GM15510 (cell line): Measurements from ENCODE around the gene COL8A2.

Experiments
- POLR2A ChIP-seq: IDR thresholded peaks from 3 replicates; pipeline ENCODE4 v1.6.1; 2011; ENCODE audit warnings: borderline replicate concordance; ENCODE audit not compliant: insufficient read length; ENCODE audit errors: extremely low read depth

COL8A2 gene

DNA sequence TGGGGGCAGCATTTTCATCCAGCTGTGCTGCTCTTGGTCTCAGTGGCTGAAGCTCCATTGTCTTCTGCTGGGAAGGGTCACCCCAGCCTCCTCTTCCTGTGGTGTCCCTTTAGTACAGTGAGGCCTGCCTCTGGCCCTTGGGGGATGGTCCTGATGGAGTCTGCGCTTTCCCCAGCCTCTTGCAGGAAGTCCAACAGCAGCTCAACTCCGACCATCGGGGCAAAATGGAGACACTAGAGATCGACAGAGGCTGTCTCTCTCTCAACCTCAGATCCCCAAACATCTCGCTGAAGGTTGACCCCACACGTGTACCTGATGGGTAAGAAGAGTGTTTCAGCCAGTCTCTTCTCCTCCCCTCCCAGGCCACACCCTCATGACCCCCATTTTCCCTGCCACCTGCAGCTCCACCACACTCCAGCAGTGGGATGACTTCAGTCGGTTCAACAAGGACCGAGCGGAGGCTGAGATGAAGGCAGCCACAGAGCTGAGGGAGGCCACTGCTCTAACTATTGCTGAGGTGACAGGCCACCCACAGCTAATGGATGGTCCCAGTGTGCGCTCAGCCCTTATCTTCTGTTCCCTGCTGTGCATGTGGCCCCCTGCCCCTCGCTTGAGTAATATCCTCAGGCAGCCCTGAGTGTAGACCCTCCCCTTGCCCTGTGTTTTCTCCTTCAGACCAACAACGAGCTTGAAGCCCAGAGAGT is 38.3 kb downstream of the COL8A2 start:
- TF ChIP-seq POLR2A, result no peak

DNA sequence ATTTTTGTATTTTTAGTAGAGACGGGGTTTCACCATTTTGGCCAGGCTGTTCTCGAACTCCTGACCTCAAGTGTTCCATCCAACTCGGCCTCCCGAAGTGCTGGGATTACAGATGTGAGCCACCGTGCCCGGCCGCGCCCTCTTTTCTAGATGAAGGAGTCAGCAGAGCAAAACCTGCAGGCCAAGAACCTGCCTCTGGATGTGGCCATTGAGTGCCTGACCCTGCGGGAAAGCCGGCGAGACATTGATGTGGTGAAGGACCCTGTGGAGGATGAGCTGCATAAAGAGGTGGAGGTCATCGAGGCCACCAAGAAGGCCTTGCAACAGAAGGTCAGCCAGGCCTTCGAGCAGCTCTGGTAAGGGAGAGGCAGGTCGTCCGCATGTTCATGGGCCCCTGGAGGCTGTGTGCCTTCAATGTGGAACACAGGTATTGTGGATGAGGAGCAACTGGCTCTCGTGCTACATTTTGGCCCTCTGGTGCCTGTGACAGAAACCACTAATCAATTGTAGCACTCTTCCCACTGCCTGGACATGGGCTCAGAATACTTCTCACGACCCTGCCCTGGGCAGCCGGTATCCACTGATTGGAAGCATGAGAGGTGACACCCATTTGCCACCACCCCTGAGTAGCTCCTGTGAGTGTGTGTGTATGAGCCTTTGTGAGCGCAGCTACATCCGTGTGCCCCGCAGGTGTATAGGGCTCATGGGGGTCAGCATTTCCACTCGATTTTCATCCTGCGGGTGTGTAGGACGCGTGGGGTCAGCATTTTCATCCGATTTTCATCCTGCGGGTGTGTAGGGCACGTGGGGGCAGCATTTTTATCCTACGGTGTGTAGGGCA is 39.1 kb downstream of the COL8A2 start:
- TF ChIP-seq POLR2A, result no peak

DNA sequence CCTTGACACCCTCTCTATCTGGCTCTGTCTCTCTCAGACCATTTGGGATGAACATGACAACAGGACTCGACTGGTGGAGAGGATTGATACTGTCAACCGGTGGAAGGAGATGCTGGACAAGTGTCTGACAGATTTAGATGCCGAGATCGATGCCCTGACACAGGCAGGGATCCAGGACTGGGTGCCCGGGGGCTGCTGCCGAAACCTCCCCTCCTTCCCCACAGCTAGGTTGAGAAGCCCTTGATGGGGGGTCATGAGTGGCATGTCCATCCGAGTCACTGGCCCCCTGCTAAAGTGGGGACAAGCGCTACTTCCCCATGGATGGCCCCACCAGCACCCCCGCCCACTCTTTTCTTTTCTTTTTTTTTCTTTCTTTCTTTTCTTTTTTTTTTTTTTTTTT is 39.9 kb downstream of the COL8A2 start:
- no peak for TF ChIP-seq POLR2A

DNA sequence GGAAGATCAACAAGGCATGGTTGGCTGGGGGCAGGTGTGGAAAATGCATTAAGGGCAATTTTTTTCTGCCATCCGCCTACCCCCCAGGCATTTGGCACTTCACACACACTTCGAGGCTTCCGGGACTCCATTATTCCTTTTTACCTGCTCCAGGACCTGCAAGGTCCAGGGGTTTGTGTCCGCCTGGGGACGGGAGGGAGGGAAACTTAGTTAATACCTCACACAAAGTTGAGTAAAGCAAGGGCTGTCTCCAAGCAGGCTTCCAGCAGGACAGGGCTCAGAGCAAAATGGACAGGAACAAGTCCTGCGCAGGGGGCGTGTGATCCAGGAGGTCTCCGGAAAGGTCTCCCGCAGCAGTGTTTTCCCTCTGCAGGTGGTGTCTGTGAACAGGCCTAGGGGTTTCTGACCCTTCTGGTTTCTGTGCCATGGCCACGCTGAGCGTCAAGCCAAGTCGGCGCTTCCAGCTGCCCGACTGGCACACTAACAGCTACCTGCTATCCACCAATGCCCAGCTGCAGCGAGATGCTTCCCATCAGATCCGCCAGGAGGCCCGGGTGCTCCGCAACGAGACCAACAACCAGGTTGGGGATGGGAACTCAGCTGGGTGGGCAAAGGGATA is 40.4 kb downstream of the COL8A2 start:
- TF ChIP-seq POLR2A, result no peak

DNA sequence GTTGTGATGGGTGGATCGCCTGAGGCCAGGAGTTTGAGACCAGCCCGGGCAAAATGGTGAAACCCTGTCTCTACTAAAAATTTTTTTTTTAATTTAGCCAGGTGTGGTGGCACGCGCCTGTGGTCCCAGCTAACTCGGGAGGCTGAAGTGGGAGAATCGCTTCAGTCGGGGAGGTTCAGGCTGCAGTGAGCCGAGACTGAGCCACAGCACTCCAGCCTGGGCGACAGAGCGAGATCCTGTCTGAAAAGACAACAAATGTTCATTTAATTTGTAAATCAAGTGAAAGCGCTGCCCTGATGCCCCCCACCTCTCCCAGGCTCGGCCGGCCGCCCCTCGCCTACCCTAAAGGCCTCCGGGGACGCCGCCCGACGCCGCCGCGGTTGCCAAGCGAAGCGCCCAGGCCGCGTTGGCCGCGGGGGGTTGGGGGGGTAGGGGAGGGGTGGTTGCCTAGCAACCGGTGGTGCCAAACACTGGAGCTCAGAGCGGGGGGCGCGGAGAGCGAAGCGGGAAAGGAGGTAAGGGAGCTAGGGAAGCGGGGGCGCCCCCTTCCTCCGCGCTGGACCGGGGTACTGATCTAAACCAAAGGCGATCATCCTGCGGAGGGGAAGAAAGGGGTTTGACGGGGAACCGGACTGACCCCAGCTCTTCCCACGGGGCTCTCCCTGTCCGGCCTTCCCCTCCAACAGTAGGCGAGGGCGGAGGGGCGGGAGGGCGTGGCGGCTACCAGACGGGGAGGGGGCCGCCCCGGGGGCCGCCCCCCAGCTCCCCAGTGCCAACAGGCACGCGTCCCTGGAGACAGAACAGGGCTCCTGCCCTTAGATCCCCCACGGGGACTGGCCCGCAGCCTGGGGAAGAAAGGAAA is 41.2 kb downstream of the COL8A2 start, which contains the start of gene TEKT2:
TEKT2 (plus strand) TSS at position 460 of the 862 bp plus-strand sequence. CDS start 828 bp downstream, outside the sequence.
- no peak for TF ChIP-seq POLR2A

DNA sequence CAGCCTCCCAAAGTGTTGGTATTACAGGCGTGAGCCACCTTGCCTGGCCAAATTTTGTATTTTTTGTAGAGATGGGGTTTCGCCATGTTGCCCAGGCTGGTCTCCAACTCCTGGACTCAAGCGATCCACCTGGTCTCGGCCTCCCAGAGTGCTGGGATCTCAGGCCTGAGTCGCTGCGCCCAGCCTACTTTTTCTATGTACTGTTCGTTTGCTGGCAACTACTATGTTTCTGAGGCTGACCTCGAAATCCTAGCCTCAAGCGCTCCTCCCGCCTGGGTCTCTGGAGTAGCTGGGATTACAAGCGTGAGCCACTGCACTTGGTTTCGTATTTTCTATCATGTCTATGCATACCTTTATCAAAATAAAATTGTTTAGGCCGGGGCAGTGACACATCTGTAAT is 41.8 kb downstream of the COL8A2 start:
- no peak for TF ChIP-seq POLR2A

DNA sequence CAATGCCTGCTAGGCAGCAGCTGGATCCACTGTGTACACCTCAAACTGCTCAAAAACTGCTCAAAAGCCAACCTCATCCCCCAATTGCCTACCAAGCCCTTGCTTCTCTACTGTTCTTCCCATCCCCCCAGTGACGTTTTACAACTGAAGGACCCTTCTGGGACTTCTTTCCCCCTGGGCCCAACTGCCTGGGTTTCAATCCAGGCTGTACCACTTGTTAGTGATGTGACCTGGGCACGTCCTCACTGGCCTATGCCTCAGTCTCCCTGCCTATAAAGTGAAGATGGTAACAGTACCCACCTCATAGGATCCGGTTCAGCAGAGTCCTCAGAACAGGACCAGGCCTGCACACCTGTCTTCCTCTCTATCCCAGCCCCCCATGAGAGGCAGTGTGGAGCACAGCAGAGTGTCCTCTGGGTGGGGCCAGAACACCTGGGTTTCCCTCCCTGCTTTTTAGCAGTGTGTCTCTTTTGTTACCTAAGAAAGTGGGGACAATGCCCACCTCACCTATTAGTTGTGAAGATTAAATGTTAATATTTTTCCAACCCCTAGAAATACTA is 43.0 kb downstream of the COL8A2 start:
- no peak for TF ChIP-seq POLR2A

DNA sequence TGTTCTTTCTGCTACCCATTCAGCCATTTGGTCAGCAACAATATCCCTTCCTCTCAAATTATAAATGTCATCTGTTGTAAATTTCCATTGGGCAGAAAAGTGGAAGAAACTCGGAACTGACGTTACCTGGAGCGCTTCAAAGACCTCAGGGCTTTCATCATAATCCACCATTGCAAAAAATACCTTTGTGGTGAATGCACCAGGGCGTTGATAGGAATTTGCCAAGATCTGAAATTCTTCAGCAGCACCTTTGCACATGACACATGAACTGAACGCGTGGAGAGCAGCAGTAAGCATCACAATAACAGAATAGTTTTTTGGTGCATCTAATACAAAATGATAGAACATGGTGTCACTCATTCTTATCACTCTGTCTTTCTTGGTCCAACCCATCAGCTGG is 44.2 kb downstream of the COL8A2 start:
- no peak for TF ChIP-seq POLR2A

DNA sequence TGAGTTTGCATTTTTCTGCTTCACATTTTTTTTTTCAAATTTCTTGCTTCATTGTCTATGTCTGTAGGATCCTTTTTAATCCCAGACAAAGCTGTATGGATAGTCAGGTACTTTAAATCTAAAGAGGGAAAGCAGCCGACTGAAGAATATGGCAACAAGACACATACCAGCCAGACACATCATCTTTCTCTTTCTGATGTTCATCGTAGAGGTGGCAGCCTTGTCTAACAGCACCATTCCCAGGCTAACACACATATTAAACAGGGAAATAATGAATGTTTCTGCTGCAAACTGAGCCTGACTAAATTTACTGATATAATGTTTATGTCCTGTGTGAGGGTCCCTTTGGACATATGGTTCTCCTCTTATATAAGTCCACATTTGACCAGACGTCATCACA is 44.8 kb downstream of the COL8A2 start:
- no peak for TF ChIP-seq POLR2A

DNA sequence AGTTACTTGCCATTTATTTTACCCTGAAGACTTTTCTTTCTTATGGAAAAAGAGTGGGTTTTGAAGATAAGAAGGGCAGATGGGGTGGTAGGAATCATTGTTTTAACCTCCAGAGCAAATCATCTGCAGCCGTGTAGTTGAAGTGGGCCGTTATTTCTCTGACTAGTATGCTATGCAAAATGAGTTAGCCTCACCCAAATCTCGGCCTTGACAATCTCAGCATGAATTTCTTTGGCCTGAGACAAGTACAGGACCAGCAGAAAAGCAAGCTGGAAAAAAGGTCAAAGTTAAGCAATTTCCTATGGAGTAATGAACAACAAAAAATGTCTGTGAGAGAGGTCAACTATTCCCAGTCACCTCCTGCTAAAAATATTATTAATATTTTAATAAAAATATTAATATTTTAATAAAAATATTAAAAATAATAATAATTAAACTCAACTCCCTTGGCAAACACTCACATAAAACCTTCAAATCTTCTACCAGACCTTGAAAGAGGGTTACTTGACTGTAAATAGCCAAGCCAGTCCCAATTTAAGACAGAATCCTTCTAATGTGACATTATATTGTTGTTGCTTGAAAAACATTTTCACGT is 47.9 kb downstream of the COL8A2 start:
- TF ChIP-seq POLR2A, result no peak

DNA sequence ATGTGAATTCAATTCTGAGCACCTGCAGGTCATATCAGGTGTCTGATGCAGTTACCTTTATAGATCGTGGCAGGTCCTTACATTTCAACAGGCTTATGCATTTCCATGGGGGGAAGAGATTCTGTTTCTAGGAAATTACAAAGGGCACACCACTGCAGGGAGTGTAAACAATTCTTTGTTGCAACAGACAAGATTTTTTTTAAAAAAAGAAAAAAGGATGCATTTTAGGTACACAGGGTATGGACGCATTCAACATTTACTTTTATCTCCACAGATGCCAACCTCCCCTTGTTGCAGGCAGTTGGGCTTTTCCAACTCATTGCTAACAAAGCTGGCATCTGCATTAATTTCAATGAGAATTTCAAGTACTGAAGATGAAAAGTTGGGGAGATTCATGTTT is 54.7 kb downstream of the COL8A2 start:
- no peak for TF ChIP-seq POLR2A

DNA sequence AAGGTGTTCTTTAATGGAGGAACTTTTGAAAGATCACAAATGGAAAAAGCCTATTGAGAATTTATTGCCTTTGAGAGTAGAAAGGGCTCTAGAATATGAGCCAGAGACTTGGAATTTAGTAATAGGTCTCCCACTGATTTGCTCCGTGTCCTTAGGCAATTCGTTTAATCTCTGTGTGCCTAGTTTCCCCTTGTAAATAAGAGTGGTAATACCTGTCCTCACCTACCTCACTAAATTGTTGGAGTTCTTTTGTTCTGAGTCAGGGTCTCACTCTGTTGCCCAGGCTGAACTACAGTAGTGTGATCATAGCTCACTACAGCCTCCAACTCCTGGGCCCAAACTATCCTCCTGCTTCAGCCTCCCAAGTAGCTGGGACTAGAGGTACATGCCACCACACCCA is 56.2 kb downstream of the COL8A2 start:
- TF ChIP-seq POLR2A, result no peak

DNA sequence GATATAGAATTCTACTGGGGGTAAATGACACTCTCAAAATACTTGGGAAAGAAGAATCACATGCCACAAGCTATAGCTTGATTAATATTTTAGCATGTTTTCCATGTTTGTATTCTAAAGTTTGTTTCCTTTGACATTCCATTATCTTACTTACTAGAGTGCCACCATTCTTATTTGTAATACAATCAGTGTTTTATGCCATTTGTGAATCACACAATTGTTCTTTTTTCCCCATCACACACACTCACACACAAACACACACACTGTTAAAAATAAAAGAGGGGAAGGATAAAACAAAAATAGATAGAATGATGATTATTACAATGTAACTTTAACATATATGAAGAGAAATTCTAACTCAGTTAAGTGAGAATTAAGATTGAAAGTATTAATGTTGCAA is 57.2 kb downstream of the COL8A2 start:
- no peak for TF ChIP-seq POLR2A

DNA sequence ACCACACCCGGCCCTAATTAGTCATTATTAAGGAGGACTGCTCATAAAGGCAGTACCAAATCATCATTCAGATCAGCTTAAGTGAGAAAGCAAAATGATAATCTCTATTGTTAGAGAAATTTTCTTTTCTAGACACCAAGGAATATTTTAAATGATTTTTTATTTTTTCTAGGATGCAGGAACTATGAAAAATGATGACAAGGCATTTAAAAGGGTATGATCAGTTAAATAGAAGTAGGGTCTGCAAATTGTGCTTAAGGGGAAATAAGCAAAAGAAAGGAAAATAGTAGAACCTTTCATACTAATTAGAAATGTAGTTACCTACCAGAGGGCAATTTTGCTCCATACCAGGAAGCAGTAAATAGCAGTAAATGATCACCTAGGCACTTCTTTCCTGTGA is 62.7 kb downstream of the COL8A2 start:
- no peak for TF ChIP-seq POLR2A

DNA sequence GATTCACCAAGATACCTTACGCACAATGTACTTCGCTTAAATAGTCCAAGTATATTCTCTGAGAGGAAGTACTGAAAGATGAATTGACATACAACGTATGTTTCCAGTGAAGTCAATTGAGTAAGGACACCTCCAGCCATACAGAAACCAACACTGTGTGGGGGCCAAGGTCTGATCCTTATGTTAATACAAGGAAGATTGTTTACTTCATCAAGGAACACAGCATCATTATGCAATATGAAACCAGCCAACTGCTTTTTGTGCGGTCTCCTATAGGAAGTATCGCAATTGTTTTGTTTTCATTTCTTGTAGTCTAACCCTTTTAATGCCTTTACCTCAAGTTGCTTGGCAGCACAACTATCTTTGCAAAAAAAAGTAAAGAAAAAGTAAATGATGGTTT is 69.3 kb downstream of the COL8A2 start:
- TF ChIP-seq POLR2A, result no peak

DNA sequence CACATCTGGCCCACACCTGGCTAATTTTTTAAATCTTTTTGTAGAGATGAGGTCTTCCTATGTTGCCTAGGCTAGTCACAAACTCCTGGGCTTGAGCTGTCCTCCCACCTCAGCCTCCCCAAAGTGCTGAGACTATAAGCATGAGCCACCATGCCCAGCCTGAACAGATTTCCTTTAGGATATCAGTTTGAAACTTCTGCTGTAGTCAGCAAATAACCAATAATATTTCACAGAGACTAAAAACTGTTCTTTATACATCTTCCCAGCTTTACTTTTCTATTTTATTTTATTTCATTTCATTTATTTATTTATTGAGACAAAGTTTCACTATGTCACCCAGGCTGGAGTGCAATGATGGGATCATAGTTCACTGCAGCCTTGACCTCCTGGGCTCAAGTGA is 71.0 kb downstream of the COL8A2 start:
- no peak for TF ChIP-seq POLR2A
